Neutrophil (primary cell): ENCODE results near the gene PRKCE.

Experiments used
- H3K27ac ChIP-seq: fragments of 200-600 bp; sonication (generic); 2 replicates; pipeline ENCODE4 v1.5.1; 2016; ENCODE audit warnings: mild to moderate bottlenecking, moderate library complexity
- H3K27me3 ChIP-seq: fragments of 200-600 bp; sonication (generic); 2 replicates; pipeline ENCODE4 v1.6.0; 2016; ENCODE audit warnings: mild to moderate bottlenecking
- H3K36me3 ChIP-seq: fragments of 200-600 bp; sonication (generic); 2 replicates; pipeline ENCODE4 v1.5.1; 2017
- H3K4me1 ChIP-seq, 2 experiments: fragments of 200-600 bp in 1 of 2; sonication (generic) in 1 of 2; 1 replicate in 1 of 2; 2 replicates in 1 of 2; pipeline versions ENCODE4 v1.5.1 to v1.6.1; 2013 to 2016; ENCODE audit warnings: low read depth in 1 of 2, low read length in 1 of 2, mild to moderate bottlenecking in 1 of 2, moderate library complexity in 1 of 2; ENCODE audit not compliant: control insufficient read depth in 1 of 2, insufficient read depth in 1 of 2
- H3K4me3 ChIP-seq, 2 experiments: fragments of 200-600 bp in 1 of 2; sonication (generic) in 1 of 2; 1 replicate in 1 of 2; 2 replicates in 1 of 2; pipeline ENCODE4 v1.5.1; 2013 to 2016; ENCODE audit warnings: low read depth in 1 of 2, low read length in 1 of 2, mild to moderate bottlenecking in 1 of 2, moderate library complexity in 1 of 2
- H3K9me3 ChIP-seq: fragments of 200-600 bp; sonication (generic); 2 replicates; pipeline ENCODE4 v1.5.1; 2016
- TF ChIP-seq, protein P1 (sequence below): fragments of 200-600 bp; sonication (generic); IDR thresholded peaks from 2 replicates; pipeline ENCODE4 v1.5.1; 2016; ENCODE audit warnings: antibody characterized with exemption

PRKCE gene

GRCh38 chr2:45684756-45685155 lies 33.3 kb downstream of the PRKCE start:
- H3K4me3 ChIP-seq: no peak overlapping the region
- TF ChIP-seq, protein P1, sequence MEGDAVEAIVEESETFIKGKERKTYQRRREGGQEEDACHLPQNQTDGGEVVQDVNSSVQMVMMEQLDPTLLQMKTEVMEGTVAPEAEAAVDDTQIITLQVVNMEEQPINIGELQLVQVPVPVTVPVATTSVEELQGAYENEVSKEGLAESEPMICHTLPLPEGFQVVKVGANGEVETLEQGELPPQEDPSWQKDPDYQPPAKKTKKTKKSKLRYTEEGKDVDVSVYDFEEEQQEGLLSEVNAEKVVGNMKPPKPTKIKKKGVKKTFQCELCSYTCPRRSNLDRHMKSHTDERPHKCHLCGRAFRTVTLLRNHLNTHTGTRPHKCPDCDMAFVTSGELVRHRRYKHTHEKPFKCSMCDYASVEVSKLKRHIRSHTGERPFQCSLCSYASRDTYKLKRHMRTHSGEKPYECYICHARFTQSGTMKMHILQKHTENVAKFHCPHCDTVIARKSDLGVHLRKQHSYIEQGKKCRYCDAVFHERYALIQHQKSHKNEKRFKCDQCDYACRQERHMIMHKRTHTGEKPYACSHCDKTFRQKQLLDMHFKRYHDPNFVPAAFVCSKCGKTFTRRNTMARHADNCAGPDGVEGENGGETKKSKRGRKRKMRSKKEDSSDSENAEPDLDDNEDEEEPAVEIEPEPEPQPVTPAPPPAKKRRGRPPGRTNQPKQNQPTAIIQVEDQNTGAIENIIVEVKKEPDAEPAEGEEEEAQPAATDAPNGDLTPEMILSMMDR: no peak
- H3K27me3 ChIP-seq: no peaks in the 10 kb centered on the region
- H3K9me3 ChIP-seq: no peaks in the 10 kb centered on the region
- H3K36me3 ChIP-seq: no peaks in the 10 kb centered on the region
- peaks cover 0 to 5% of the 10 kb centered on the region in 2 experiments for H3K4me1 ChIP-seq
- no peak overlapping the region for H3K27ac ChIP-seq

DNA sequence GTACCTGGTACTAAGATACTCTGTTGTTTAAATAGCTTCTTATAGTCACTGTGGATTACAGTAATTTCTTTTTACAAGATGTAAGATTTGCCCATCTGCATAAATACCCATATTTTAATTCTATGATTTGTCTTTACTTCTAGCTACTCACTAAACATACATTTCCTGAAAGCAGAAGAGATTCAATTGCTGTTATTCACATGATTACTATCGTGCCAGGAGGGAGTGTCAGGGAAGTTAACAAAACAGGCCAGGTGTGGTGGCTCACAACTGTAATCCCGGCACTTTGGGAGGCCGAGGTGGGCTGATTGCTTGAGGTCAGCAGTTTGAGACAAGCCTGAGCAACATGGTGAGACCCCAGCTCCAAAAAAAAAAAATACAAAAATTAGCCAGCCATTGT lies 33.8 kb downstream of the PRKCE start:
- TF ChIP-seq, protein P1: no peak
- Histone ChIP-seq H3K27me3 (no peaks in the 10 kb centered on the region), H3K36me3 (no peaks in the 10 kb centered on the region), H3K4me1 (peaks cover 0 to 5% of the 10 kb centered on the region in 2 experiments), H3K27ac (no peak overlapping the region), H3K9me3 (no peaks in the 10 kb centered on the region), H3K4me3 (no peak overlapping the region)

GRCh38 chr2:45687964-45688363 lies 36.5 kb downstream of the PRKCE start:
- H3K27me3 ChIP-seq: no peaks in the 10 kb centered on the region
- TF ChIP-seq, protein P1: no peak
- no peak overlapping the region for H3K27ac ChIP-seq

GRCh38 chr2:45688479-45689298 lies 37.2 kb downstream of the PRKCE start:
- H3K9me3 ChIP-seq: no peaks in the 10 kb centered on the region
- TF ChIP-seq, protein P1: no peak
- H3K36me3 ChIP-seq: no peaks in the 10 kb centered on the region
- no peaks in the 10 kb centered on the region for H3K27me3 ChIP-seq
- no peak overlapping the region for H3K4me3 ChIP-seq
- H3K27ac ChIP-seq: no peak overlapping the region
- H3K4me1 ChIP-seq: peaks cover 0 to 5% of the 10 kb centered on the region in 2 experiments

More at GRCh38 chr2:45687964-45688363, 36.5 kb downstream of the PRKCE start:
- peaks cover 0 to 5% of the 10 kb centered on the region in 2 experiments for H3K4me1 ChIP-seq
- no peaks in the 10 kb centered on the region for H3K9me3 ChIP-seq
- H3K4me3 ChIP-seq: no peak overlapping the region
- H3K36me3 ChIP-seq: no peaks in the 10 kb centered on the region

DNA sequence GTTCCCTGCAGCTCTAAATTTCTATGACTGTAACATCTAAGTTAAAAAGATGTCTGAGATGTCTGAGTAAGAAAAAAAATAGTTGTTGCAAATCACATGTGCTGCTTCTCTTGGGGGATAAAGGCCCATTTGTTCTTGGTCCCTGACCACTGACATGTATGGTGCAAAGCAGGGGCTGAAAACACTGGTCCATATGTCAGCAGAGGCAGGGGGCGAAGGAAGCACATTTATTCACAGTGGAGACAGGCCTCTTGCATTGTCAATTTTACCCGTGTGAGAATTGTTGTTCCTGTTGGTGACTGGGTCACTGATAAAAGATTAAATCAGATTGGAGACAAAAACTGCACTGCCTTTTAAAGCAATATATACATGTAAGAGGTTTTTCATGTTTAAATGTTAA lies 38.8 kb downstream of the PRKCE start:
- TF ChIP-seq, protein P1: no peak
- Histone ChIP-seq H3K27ac (no peak overlapping the region), H3K4me3 (no peak overlapping the region), H3K4me1 (peaks cover 0 to 5% of the 10 kb centered on the region in 2 experiments), H3K36me3 (no peaks in the 10 kb centered on the region), H3K9me3 (no peaks in the 10 kb centered on the region), H3K27me3 (no peaks in the 10 kb centered on the region)
